Central memory CD8-positive, alpha-beta T cell (primary cell): ENCODE data around the gene TTC33.

Experiments
- ATAC-seq: fragments of 150-1000 bp; cut with Tn5 transposase; replicated peaks from 2 replicates; pipeline ENCODE4 v1.10.0; 2022; ENCODE audit warnings: mild to moderate bottlenecking, moderate FRiP score, moderate number of reproducible peaks; ENCODE audit not compliant: poor library complexity, severe bottlenecking; ENCODE audit errors: extremely low read depth
- DNase-seq, 2 donors: peaks; one replicate each; pipeline ENCODE4 v3.0.0; 2021; ENCODE audit warnings: low spot score in 2 of 2
- H3K27ac Mint-ChIP-seq: one replicate; pipeline ENCODE4 v1.8.0; 2022; ENCODE audit warnings: low read depth, mild to moderate bottlenecking, moderate library complexity, mixed read lengths
- H3K27me3 Mint-ChIP-seq: one replicate; pipeline ENCODE4 v1.8.0; 2022; ENCODE audit warnings: mixed read lengths
- H3K36me3 Mint-ChIP-seq: one replicate; pipeline ENCODE4 v1.8.0; 2022; ENCODE audit warnings: mild to moderate bottlenecking, moderate library complexity, mixed read lengths; ENCODE audit not compliant: insufficient read depth
- H3K4me1 Mint-ChIP-seq: one replicate; pipeline ENCODE4 v1.8.0; 2022; ENCODE audit warnings: mixed read lengths
- H3K4me3 Mint-ChIP-seq: one replicate; pipeline ENCODE4 v1.8.0; 2022; ENCODE audit warnings: mild to moderate bottlenecking, moderate library complexity, mixed read lengths
- H3K9me3 Mint-ChIP-seq: one replicate; pipeline ENCODE4 v1.8.0; 2022; ENCODE audit warnings: mixed read lengths

Gene TTC33

GRCh38 chr5:40550481-40550880 lies 205.3 kb downstream of the TTC33 start:
- H3K9me3 Mint-ChIP-seq = no peaks in the 10 kb centered on the region
- DNase-seq (no peak), ATAC-seq (no peak)
- no peak overlapping the region for H3K27ac Mint-ChIP-seq
- no peaks in the 10 kb centered on the region for H3K36me3 Mint-ChIP-seq
- peaks cover 6% of the 10 kb centered on the region for H3K4me1 Mint-ChIP-seq
- H3K27me3 Mint-ChIP-seq = no peaks in the 10 kb centered on the region
- no peak overlapping the region for H3K4me3 Mint-ChIP-seq

- ATAC-seq = no peak
- no peaks in the 10 kb centered on the region for H3K9me3 Mint-ChIP-seq
- no peaks in the 10 kb centered on the region for H3K27me3 Mint-ChIP-seq
Observed at GRCh38 chr5:40549616-40550015, 206.1 kb downstream of the TTC33 start.

GRCh38 chr5:40547994-40548575 lies 207.7 kb downstream of the TTC33 start:
- Mint-ChIP-seq H3K36me3 (no peaks in the 10 kb centered on the region), H3K9me3 (no peaks in the 10 kb centered on the region), H3K4me3 (no peak overlapping the region), H3K4me1 (no peaks in the 10 kb centered on the region), H3K27me3 (no peaks in the 10 kb centered on the region), H3K27ac (no peak overlapping the region)
- no peak for ATAC-seq
- no peak for DNase-seq

More at GRCh38 chr5:40549616-40550015, 206.1 kb downstream of the TTC33 start:
- DNase-seq = no peak
- H3K4me1 Mint-ChIP-seq = peaks cover 6% of the 10 kb centered on the region
- H3K27ac Mint-ChIP-seq = no peak overlapping the region
- no peak overlapping the region for H3K4me3 Mint-ChIP-seq
- no peaks in the 10 kb centered on the region for H3K36me3 Mint-ChIP-seq

GRCh38 chr5:40547557-40547956 lies 208.2 kb downstream of the TTC33 start:
- ATAC-seq (no peak), DNase-seq (no peak)
- Mint-ChIP-seq H3K9me3 (no peaks in the 10 kb centered on the region), H3K27ac (no peak overlapping the region), H3K27me3 (no peaks in the 10 kb centered on the region), H3K36me3 (no peaks in the 10 kb centered on the region), H3K4me3 (no peak overlapping the region), H3K4me1 (no peaks in the 10 kb centered on the region)

GRCh38 chr5:40540301-40540700 lies 215.5 kb downstream of the TTC33 start:
- Mint-ChIP-seq H3K36me3 (no peaks in the 10 kb centered on the region), H3K4me3 (no peak overlapping the region), H3K9me3 (no peaks in the 10 kb centered on the region), H3K4me1 (no peaks in the 10 kb centered on the region), H3K27me3 (no peaks in the 10 kb centered on the region), H3K27ac (no peak overlapping the region)
- DNase-seq (no peak), ATAC-seq (no peak)

- Mint-ChIP-seq H3K27ac (no peak overlapping the region), H3K9me3 (no peaks in the 10 kb centered on the region), H3K4me1 (no peaks in the 10 kb centered on the region), H3K4me3 (no peak overlapping the region), H3K36me3 (no peaks in the 10 kb centered on the region), H3K27me3 (no peaks in the 10 kb centered on the region)
- ATAC-seq = no peak
- DNase-seq = no peak
Observed at GRCh38 chr5:40524677-40525076, 231.1 kb downstream of the TTC33 start.

GRCh38 chr5:40521925-40522324 lies 233.8 kb downstream of the TTC33 start:
- DNase-seq (no peak), ATAC-seq (no peak)
- Mint-ChIP-seq H3K4me1 (no peaks in the 10 kb centered on the region), H3K36me3 (no peaks in the 10 kb centered on the region), H3K27me3 (no peaks in the 10 kb centered on the region), H3K4me3 (no peak overlapping the region), H3K27ac (no peak overlapping the region), H3K9me3 (no peaks in the 10 kb centered on the region)

- Mint-ChIP-seq H3K36me3 (no peaks in the 10 kb centered on the region), H3K4me1 (no peaks in the 10 kb centered on the region), H3K9me3 (no peaks in the 10 kb centered on the region), H3K4me3 (no peak overlapping the region), H3K27me3 (no peaks in the 10 kb centered on the region), H3K27ac (no peak overlapping the region)
- no peak for DNase-seq
- no peak for ATAC-seq
Observed at GRCh38 chr5:40521108-40521785, 234.5 kb downstream of the TTC33 start.

GRCh38 chr5:40518485-40518917 lies 237.3 kb downstream of the TTC33 start:
- no peaks in the 10 kb centered on the region for H3K27me3 Mint-ChIP-seq
- no peak for ATAC-seq
- no peaks in the 10 kb centered on the region for H3K9me3 Mint-ChIP-seq
- H3K4me1 Mint-ChIP-seq = no peaks in the 10 kb centered on the region
- no peak overlapping the region for H3K4me3 Mint-ChIP-seq
- H3K27ac Mint-ChIP-seq = no peak overlapping the region
- no peak for DNase-seq
- H3K36me3 Mint-ChIP-seq = no peaks in the 10 kb centered on the region

GRCh38 chr5:40515476-40515875 lies 240.3 kb downstream of the TTC33 start:
- ATAC-seq (no peak), DNase-seq (no peak)
- Mint-ChIP-seq H3K36me3 (no peaks in the 10 kb centered on the region), H3K9me3 (no peaks in the 10 kb centered on the region), H3K4me3 (no peak overlapping the region), H3K27me3 (no peaks in the 10 kb centered on the region), H3K27ac (no peak overlapping the region), H3K4me1 (no peaks in the 10 kb centered on the region)

GRCh38 chr5:40514976-40515375 lies 240.8 kb downstream of the TTC33 start:
- no peak for DNase-seq
- H3K9me3 Mint-ChIP-seq = no peaks in the 10 kb centered on the region
- no peak for ATAC-seq
- no peaks in the 10 kb centered on the region for H3K27me3 Mint-ChIP-seq
- no peak overlapping the region for H3K27ac Mint-ChIP-seq
- H3K4me3 Mint-ChIP-seq = no peak overlapping the region
- no peaks in the 10 kb centered on the region for H3K36me3 Mint-ChIP-seq
- H3K4me1 Mint-ChIP-seq = no peaks in the 10 kb centered on the region

- H3K36me3 Mint-ChIP-seq = no peaks in the 10 kb centered on the region
- H3K9me3 Mint-ChIP-seq = no peaks in the 10 kb centered on the region
- peaks cover 4% of the 10 kb centered on the region for H3K4me1 Mint-ChIP-seq
- H3K4me3 Mint-ChIP-seq = no peak overlapping the region
- H3K27me3 Mint-ChIP-seq = no peaks in the 10 kb centered on the region
- peak overlapping the region; percentile 55 for H3K27ac Mint-ChIP-seq
- no peak for ATAC-seq
- DNase-seq = no peak
Observed at GRCh38 chr5:40511801-40512200, 244.0 kb downstream of the TTC33 start.

GRCh38 chr5:40507095-40507494 lies 248.7 kb downstream of the TTC33 start:
- DNase-seq = no peak
- peak overlapping the region; percentile 17 for H3K27ac Mint-ChIP-seq
- no peak for ATAC-seq

More at GRCh38 chr5:40507095-40507494, 248.7 kb downstream of the TTC33 start:
- H3K36me3 Mint-ChIP-seq = no peaks in the 10 kb centered on the region
- peaks cover 5% of the 10 kb centered on the region for H3K4me1 Mint-ChIP-seq
- H3K27me3 Mint-ChIP-seq = no peaks in the 10 kb centered on the region
- no peaks in the 10 kb centered on the region for H3K9me3 Mint-ChIP-seq
- no peak overlapping the region for H3K4me3 Mint-ChIP-seq
